OCI-LY3 (cell line): ENCODE data around the gene RASA4.
"Not testable (repeated sequence)": the region's sequence is repeated elsewhere in the genome, so short reads cannot be mapped to it uniquely, and the experiment has no call there.

Experiments used
- H2AFZ ChIP-seq: fragments of 200-600, 300-600 bp; shearing (Covaris generic); 2 replicates; pipeline ENCODE4 v1.6.0; 2014; ENCODE audit warnings: antibody characterized with exemption, low read depth, low read length
- H3K27ac ChIP-seq: fragments of 200-600, 300-600 bp; sonication (generic); 2 replicates; pipeline ENCODE4 v1.5.1; 2014; ENCODE audit warnings: mild to moderate bottlenecking, low read length, moderate library complexity, mixed read lengths
- H3K27me3 ChIP-seq: fragments of 200-600, 300-600 bp; sonication (generic); 2 replicates; pipeline ENCODE4 v1.6.1; 2014; ENCODE audit warnings: low read depth, low read length, mixed read lengths
- H3K36me3 ChIP-seq: fragments of 200-600, 300-600 bp; sonication (generic); replicated peaks from 2 replicates; pipeline ENCODE3; 2014; ENCODE audit warnings: low read depth, low read length, mixed read lengths
- H3K4me1 ChIP-seq: fragments of 300-600, 200-600 bp; sonication (generic); 2 replicates; pipeline ENCODE4 v1.6.1; 2014; ENCODE audit warnings: low read length, mixed read lengths
- H3K4me2 ChIP-seq: fragments of 200-600, 300-600 bp; sonication (generic); 2 replicates; pipeline ENCODE4 v1.6.1; 2014; ENCODE audit warnings: low read length, mixed read lengths
- H3K4me3 ChIP-seq: fragments of 300-600, 200-600 bp; sonication (generic); 2 replicates; pipeline ENCODE4 v1.5.1; 2014; ENCODE audit warnings: antibody characterized with exemption, mild to moderate bottlenecking, low read length, moderate library complexity
- H3K79me2 ChIP-seq: fragments of 300-600, 200-600 bp; shearing (Covaris generic); 2 replicates; pipeline ENCODE4 v1.6.1; 2014; ENCODE audit warnings: mild to moderate bottlenecking, low read length, mixed read lengths
- H3K9ac ChIP-seq: fragments of 300-600, 200-600 bp; shearing (Covaris generic); 2 replicates; pipeline ENCODE4 v1.6.0; 2014; ENCODE audit warnings: mild to moderate bottlenecking, low read length, moderate library complexity
- H3K9me3 ChIP-seq: fragments of 200-600, 300-600 bp; shearing (Covaris generic); 2 replicates; pipeline ENCODE4 v1.6.1; 2014; ENCODE audit warnings: low read length, mixed read lengths; ENCODE audit not compliant: insufficient read depth
- H4K20me1 ChIP-seq: fragments of 200-600, 300-600 bp; sonication (generic); 2 replicates; pipeline ENCODE4 v1.6.1; 2016; ENCODE audit warnings: low read length, mixed read lengths; ENCODE audit not compliant: insufficient read depth

RASA4 gene

GRCh38 chr7:102610441-102610840 is 6.1 kb downstream of the RASA4 start:
- not testable (repeated sequence) for H3K36me3 ChIP-seq, H3K4me2 ChIP-seq, H4K20me1 ChIP-seq, H2AFZ ChIP-seq, H3K4me1 ChIP-seq, H3K27ac ChIP-seq, H3K79me2 ChIP-seq, H3K4me3 ChIP-seq, H3K9me3 ChIP-seq, H3K9ac ChIP-seq, H3K27me3 ChIP-seq

DNA sequence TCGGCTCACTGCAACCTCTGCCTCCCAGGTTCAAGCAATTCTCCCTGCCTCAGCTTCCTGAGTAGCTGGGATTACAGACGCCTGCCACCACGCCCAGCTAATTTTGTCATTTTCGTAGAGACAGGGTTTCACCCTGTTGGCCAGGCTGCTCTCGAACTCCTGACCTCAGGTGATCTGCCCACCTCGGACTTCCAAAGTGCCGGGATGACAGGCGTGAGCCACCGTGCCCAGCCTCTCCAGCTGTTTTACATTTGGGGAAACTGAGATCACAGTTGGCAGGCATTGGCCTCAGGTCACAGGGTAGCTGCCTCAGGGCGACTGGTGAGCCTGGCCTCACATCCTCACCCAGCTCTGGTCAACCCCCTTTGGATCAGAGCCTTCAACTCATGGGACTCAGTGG is 6.8 kb downstream of the RASA4 start:
- H2AFZ ChIP-seq, H3K9me3 ChIP-seq, H3K4me2 ChIP-seq, H3K9ac ChIP-seq, H3K27me3 ChIP-seq, H3K79me2 ChIP-seq, H3K4me1 ChIP-seq, H3K4me3 ChIP-seq, H4K20me1 ChIP-seq, H3K36me3 ChIP-seq, H3K27ac ChIP-seq: not testable (repeated sequence)

DNA sequence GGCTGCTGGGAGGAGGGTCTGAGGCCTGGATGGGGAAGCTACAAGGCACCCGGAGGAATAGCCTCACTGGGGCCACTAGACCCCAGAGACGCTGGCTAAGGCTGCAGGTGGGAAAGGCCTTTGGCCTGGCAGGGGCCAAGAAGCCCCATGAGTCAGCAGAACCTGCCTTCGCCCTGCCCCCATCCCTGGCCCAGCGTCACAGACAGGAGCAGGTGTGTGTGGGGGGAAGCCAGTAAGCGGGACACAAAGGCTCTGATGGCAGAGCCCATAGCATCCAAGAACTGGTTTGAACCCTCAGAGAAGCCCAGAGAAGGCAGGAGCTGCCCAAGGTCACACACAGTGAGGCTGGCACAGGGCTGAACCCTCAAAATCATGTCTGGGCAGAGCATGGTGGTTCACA is 9.7 kb downstream of the RASA4 start:
- H2AFZ ChIP-seq, H3K79me2 ChIP-seq, H3K36me3 ChIP-seq, H3K4me1 ChIP-seq, H3K4me3 ChIP-seq, H3K27me3 ChIP-seq, H3K4me2 ChIP-seq, H3K9me3 ChIP-seq, H4K20me1 ChIP-seq, H3K27ac ChIP-seq, H3K9ac ChIP-seq: not testable (repeated sequence)

GRCh38 chr7:102604431-102605145 is 12.0 kb downstream of the RASA4 start:
- H3K27ac ChIP-seq, H3K9ac ChIP-seq, H3K4me2 ChIP-seq, H3K36me3 ChIP-seq, H3K4me3 ChIP-seq, H3K9me3 ChIP-seq, H2AFZ ChIP-seq, H3K27me3 ChIP-seq, H3K79me2 ChIP-seq, H4K20me1 ChIP-seq, H3K4me1 ChIP-seq: not testable (repeated sequence)

DNA sequence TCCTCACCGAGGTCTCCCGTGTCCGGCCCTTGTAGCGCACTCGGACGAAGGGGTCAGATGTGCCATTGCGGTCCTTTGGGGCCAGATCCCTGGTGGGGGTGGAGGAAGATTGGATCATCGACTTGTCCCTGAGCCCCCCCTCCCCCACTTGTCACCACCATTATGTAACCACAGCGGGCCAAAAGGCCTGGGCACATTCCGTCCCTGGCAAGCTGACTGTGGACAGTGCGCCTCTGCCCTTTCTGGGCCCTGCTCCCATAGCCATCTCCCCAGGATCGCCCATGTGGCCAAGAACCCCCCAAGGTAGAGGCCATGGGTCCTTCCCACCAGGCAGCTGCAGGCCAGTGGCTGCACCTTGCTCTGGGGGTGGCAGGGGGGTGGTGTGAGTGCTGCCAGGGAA is 14.2 kb downstream of the RASA4 start:
- H3K27ac ChIP-seq, H2AFZ ChIP-seq, H3K36me3 ChIP-seq, H3K4me2 ChIP-seq, H3K4me1 ChIP-seq, H3K9ac ChIP-seq, H4K20me1 ChIP-seq, H3K79me2 ChIP-seq, H3K9me3 ChIP-seq, H3K27me3 ChIP-seq, H3K4me3 ChIP-seq: not testable (repeated sequence)

GRCh38 chr7:102599699-102600098 is 16.9 kb downstream of the RASA4 start:
- not testable (repeated sequence) for H3K9ac ChIP-seq, H3K27me3 ChIP-seq, H3K4me2 ChIP-seq, H3K4me3 ChIP-seq, H3K9me3 ChIP-seq, H3K27ac ChIP-seq, H3K4me1 ChIP-seq, H2AFZ ChIP-seq, H4K20me1 ChIP-seq, H3K36me3 ChIP-seq, H3K79me2 ChIP-seq

DNA sequence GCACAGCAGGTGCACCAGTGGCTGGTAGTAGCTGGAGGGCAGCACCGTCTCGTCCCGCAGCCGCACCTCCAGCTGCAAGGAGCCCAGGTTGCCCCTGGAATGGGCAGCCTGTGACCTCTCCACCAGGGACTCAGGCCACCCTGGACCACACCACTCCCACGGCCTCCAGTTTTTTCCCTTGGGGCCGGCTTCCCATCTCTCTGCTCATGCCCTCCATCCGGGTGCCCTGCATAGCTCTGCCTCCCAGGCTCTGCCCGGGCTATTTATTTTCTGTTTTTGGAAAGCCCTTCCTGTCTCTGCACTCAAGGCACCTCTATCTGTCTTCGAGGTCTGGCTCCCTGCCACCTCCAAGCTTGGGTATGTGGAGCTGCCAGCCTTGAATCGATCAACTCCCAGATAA is 20.5 kb downstream of the RASA4 start:
- H3K9me3 ChIP-seq, H3K4me2 ChIP-seq, H3K4me1 ChIP-seq, H3K27ac ChIP-seq, H3K36me3 ChIP-seq, H3K4me3 ChIP-seq, H2AFZ ChIP-seq, H4K20me1 ChIP-seq, H3K79me2 ChIP-seq, H3K27me3 ChIP-seq, H3K9ac ChIP-seq: not testable (repeated sequence)

DNA sequence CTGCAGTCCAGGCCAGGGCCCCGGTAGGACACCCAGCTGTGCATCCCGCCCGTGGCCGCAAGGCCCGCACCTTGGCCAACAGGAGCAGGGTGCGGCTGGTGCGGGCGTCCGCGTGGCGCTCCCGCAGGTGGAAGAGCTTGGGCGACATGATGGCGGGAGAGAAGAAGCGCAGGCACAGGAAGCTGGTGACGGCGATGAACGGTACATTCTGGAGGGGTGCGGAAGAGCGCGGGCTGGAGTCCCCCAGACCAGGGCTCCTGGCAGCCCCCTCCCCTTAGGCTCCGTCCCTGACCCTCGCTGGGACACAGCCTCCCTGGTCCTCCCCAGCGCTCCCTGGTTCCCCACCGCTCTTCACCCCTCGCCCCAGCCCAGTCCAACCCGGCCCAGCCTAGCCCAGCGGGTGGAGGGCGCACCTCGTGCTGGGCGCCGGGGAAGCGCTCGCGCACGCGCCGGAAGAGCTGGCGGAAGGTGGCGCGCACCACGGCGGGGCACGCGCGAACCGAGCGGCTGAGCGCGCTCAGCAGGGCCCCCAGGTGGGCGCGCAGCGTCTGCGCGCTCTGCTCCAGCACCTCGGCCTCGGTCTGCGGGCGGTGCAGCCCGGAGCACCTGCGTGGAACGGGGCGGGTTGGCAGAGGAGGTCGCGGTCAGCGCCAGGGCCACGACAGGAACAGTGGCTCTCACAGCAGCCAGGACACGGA is 22.8 kb downstream of the RASA4 start:
- H3K27ac ChIP-seq, H3K9ac ChIP-seq: not testable (repeated sequence)

GRCh38 chr7:102592477-102593019 is 24.0 kb downstream of the RASA4 start:
- H3K4me2 ChIP-seq, H4K20me1 ChIP-seq, H3K27me3 ChIP-seq, H3K79me2 ChIP-seq, H3K9me3 ChIP-seq, H3K36me3 ChIP-seq, H2AFZ ChIP-seq, H3K27ac ChIP-seq, H3K4me3 ChIP-seq, H3K4me1 ChIP-seq, H3K9ac ChIP-seq: not testable (repeated sequence)

More for the DNA sequence above, 22.8 kb downstream of the RASA4 start:
- not testable (repeated sequence) for H3K4me3 ChIP-seq, H4K20me1 ChIP-seq, H3K36me3 ChIP-seq, H3K27me3 ChIP-seq, H3K79me2 ChIP-seq, H2AFZ ChIP-seq, H3K4me2 ChIP-seq, H3K9me3 ChIP-seq, H3K4me1 ChIP-seq
